COLO668 (cell line): ENCODE results near the gene SLC51A.

Experiments
- DNase-seq: peaks from one replicate; lab custom pipeline; 2025; ENCODE audit not compliant: unreplicated experiment; lab: John Stamatoyannopoulos, UW

Gene SLC51A

GRCh38 chr3:196215493-196216020 is 777 bp upstream of the SLC51A start:
- DNase-seq: no peak

- DNase-seq: no peak
Measured at GRCh38 chr3:196216681-196217211, 412 bp downstream of the SLC51A start.

GRCh38 chr3:196217307-196218154 is 1.2 kb downstream of the SLC51A start:
- no peak for DNase-seq

- no peak for DNase-seq
Measured at GRCh38 chr3:196218155-196218712, 1.9 kb downstream of the SLC51A start.

- DNase-seq: peak; percentile 53
Measured at GRCh38 chr3:196219194-196219969, 3.0 kb downstream of the SLC51A start.

- no peak for DNase-seq
Measured at GRCh38 chr3:196219970-196220311, 3.6 kb downstream of the SLC51A start.

GRCh38 chr3:196220587-196220986 is 4.3 kb downstream of the SLC51A start:
- no peak for DNase-seq

GRCh38 chr3:196220991-196221390 is 4.7 kb downstream of the SLC51A start:
- no peak for DNase-seq

GRCh38 chr3:196222876-196223595 is 6.7 kb downstream of the SLC51A start:
- peak; percentile 22 for DNase-seq

GRCh38 chr3:196225086-196225485 is 8.8 kb downstream of the SLC51A start:
- no peak for DNase-seq

GRCh38 chr3:196225763-196226364 is 9.5 kb downstream of the SLC51A start:
- DNase-seq: no peak

- DNase-seq: no peak
Measured at GRCh38 chr3:196227121-196227561, 10.8 kb downstream of the SLC51A start.

GRCh38 chr3:196227629-196228493 is 11.5 kb downstream of the SLC51A start:
- no peak for DNase-seq

GRCh38 chr3:196232154-196232881 is 16.0 kb downstream of the SLC51A start:
- no peak for DNase-seq

- DNase-seq: no peak
Measured at GRCh38 chr3:196232882-196233251, 16.5 kb downstream of the SLC51A start.

- DNase-seq: no peak
Measured at GRCh38 chr3:196235452-196236122, 19.3 kb downstream of the SLC51A start.

- no peak for DNase-seq
Measured at GRCh38 chr3:196236223-196236622, 19.9 kb downstream of the SLC51A start.

GRCh38 chr3:196237203-196237602 is 20.9 kb downstream of the SLC51A start:
- no peak for DNase-seq
